ENCODE data around the gene ST14.

The ST14 gene
- total RNA-seq, result 0 reads per million in 2 experiments

DNA sequence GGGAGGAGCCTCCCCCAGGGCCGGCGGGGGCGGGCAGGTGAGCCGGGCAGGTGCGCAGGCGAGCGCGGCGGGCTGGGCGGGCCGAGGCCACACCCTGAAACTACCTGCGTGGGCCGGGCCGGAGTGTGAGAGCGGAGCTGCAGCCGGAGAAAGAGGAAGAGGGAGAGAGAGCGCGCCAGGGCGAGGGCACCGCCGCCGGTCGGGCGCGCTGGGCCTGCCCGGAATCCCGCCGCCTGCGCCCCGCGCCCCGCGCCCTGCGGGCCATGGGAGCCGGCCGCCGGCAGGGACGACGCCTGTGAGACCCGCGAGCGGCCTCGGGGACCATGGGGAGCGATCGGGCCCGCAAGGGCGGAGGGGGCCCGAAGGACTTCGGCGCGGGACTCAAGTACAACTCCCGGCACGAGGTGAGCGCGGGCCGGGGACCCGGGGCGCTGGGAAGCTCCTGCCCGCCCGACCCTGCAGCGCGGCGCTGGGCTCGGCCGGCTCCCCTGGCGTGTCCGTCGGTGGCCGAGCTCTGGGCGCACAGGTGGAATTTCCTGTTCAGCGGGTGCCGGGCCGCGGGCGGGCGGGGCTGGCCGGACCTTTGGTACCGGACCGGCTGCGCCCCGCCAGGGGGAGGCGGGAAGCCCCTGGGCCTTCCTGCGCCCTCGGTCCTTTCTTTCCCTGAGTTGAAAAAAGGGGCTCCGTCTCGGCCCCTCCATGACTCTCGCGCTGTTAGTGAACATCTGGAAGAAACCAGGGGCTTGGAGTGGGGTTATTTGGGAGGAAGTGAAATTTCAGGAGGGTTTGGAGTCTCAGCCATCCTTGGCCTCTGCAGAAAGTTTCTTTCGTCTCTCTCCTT lies at the start of gene ST14:
Gene ST14 (plus strand): TSS at position 126 of the 841 bp plus-strand sequence. CDS start 198 bp downstream, at position 324.
- no peak for DNase-seq (ENCODE audit: low read depth)

DNA sequence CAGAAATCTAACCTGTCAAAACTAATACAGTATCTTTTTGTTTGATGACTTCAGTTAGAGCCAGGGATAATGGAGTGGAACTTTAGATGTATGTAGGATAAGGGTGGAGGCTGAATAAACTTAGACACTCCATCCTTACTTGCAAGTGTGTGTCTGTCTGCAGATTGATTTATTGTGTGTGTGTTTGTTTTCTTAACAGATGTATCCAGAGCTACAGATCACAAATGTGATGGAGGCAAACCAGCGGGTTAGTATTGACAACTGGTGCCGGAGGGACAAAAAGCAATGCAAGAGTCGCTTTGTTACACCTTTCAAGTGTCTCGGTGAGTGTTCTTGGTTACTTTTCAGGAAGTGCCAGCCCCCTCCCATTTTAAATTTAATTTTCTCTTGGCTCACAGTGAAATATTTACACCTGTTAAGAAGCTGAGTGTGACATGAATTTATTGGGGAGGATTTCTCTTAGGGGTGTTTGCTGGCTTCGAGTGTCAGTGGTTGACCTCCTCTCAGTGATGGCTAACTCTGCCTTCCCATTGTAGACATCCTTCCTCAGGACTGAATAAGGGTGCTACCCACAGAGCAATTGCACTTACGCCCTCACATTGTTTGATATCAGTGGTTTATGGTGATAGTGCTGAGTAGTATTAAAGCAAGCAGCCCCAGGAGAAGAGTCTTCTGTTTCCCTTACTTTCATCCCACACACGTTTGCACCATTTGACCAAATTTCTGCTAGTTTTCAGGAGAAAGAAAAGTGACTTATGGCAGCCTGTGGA lies 49.1 kb upstream of the ST14 start:
- DNase-seq (ENCODE audit: low read depth), result no peak

- DNase-seq (ENCODE audit: low read depth), result no peak
Observed at GRCh38 chr11:130112071-130112830, 47.3 kb upstream of the ST14 start.

- no peak for DNase-seq (ENCODE audit: low read depth)
Observed at GRCh38 chr11:130114281-130114680, 45.3 kb upstream of the ST14 start.

- DNase-seq (ENCODE audit: low read depth), result no peak
Observed at GRCh38 chr11:130114726-130115125, 44.9 kb upstream of the ST14 start.

GRCh38 chr11:130115218-130115617 lies 44.4 kb upstream of the ST14 start:
- no peak for DNase-seq (ENCODE audit: low read depth)

DNA sequence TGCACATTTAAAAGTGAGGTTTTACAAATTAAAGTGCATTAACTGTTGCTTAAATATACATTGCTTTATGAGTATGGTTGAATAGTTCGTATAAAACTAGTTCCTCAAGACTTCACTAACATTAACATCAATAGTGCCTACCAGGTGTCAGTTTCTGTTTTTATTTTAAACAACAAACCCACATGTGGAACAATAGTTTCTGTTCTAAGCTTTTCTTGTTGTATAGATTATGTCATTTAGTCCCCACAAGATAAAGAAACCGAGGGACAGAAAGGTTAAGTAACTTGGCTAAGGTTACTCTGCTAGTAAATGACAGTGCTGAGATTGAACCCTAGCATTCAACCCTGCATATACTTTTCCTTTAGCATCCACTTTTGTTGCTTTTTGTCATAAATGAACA lies 41.4 kb upstream of the ST14 start:
- DNase-seq (ENCODE audit: low read depth), result no peak

DNA sequence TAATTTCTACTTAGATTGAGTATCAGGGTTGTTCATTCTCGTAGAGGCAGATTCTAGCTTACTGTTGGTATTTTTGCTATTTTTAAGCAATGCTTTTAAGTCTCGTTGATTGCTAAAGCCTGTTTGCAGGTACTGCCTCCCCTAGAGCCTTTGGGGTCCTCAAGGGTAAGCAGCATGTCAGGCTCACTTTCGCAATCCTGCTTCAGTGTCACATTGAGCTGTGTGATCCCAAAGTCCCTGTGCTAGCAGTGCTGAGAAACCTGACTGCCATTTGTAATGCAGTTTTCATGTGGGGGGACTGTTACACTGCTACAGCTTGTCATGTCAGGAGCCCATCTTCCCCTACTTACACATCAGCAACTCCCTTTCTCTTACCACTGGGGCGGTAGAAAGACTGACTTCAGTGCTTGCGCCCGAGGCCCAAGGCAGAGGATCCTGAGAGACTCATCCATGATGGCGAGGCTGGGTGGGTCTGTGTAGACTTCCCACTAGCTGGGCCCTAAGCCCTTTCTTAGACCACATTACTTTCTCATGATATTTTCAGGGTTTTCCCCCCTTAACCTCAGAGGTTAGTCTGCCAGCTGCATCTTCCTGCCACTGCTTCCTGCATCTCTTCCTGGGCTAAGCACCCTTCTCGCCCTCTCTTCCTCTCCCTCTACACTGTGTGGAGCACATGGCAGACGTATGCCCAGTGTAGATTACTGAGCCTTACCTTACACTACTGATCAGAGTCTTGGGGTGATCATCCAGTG lies 40.8 kb upstream of the ST14 start:
- no peak for DNase-seq (ENCODE audit: low read depth)

GRCh38 chr11:130120045-130120444 lies 39.5 kb upstream of the ST14 start:
- no peak for DNase-seq (ENCODE audit: low read depth)

DNA sequence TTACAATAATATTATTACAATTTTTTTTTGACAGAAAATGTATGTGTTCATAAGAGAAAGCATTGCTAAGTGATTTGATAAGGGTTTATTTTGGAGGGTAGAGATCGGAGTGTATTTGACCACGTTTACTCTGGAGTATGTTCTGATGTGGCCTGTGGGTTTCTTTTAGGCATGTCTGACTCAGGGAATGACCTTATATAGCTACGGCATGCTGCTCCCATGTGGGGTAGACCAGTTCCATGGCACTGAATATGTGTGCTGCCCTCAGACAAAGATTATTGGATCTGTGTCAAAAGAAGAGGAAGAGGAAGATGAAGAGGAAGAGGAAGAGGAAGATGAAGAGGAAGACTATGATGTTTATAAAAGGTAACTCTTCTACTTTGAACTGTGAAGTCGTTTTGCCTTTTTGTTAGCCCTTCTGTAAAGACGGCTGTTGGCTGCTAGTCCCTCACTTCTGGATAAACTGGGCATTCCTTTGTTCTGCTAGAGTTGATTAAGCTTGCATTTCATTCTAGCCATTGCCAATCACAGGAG lies 38.1 kb upstream of the ST14 start:
- no peak for DNase-seq (ENCODE audit: low read depth)

- no peak for DNase-seq (ENCODE audit: low read depth)
Observed at GRCh38 chr11:130122141-130122575, 37.4 kb upstream of the ST14 start.

DNA sequence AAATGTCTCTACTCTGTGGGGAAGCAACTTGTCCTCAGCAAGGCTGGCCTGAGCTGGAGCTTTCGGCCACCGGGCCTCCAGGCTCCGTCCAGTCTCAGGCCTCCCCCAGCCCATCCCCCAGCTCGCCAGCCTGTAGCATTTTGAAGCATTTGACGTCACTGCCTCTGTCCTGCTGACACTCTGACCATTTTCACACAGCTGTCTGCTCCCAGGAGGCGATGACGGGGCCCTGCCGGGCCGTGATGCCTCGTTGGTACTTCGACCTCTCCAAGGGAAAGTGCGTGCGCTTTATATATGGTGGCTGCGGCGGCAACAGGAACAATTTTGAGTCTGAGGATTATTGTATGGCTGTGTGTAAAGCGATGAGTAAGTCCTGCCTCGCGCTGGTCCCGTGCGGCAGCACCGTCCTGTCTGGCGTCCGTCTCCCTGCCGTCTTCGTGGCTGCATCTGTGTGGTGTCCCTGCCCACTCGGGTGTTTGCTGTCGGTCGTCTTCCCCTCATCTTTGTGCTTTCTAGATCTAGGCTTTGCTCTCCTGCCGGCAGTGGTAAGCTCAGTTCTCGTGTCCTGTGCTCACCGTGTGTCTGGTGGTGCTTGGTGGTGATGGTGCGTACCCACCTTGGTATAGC lies 36.1 kb upstream of the ST14 start:
- DNase-seq (ENCODE audit: low read depth), result no peak

GRCh38 chr11:130124096-130124495 lies 35.5 kb upstream of the ST14 start:
- DNase-seq (ENCODE audit: low read depth), result no peak

GRCh38 chr11:130125638-130126037 lies 33.9 kb upstream of the ST14 start:
- DNase-seq (ENCODE audit: low read depth), result no peak

DNA sequence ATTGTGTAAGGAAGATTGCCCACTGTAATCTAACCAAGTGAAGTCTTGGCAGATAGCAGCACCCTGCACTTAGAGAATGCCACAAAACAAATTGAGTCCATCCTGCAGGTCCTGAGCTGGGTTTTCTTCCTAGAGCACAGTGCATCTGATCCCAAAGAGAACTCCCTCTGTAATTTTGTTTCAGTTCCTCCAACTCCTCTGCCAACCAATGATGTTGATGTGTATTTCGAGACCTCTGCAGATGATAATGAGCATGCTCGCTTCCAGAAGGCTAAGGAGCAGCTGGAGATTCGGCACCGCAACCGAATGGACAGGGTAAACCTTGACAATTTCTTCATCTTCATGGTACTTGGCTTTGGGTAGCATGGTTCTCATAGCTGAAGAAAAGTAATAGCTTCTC lies 33.1 kb upstream of the ST14 start:
- DNase-seq (ENCODE audit: low read depth), result no peak

- no peak for DNase-seq (ENCODE audit: low read depth)
Observed at GRCh38 chr11:130127509-130127908, 32.1 kb upstream of the ST14 start.

DNA sequence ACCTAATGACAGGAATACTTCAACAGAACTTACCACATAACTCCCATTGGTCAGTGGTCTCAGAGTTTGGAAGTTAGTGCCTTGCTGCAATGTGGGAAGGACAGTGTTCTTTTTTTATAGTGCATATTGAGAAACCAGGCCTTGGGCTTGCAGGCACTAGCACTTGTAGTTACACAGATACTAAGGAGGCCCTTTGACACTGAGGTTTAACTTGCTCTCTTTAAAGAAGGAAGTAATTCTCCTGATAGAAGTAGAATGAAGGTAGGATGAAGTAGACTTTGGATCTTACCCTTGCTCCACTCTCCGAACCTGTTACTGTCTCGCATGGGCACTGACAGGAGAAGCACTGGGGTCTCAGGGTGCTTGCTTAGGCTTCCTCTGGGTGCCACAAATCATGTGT lies 31.0 kb upstream of the ST14 start:
- no peak for DNase-seq (ENCODE audit: low read depth)

DNA sequence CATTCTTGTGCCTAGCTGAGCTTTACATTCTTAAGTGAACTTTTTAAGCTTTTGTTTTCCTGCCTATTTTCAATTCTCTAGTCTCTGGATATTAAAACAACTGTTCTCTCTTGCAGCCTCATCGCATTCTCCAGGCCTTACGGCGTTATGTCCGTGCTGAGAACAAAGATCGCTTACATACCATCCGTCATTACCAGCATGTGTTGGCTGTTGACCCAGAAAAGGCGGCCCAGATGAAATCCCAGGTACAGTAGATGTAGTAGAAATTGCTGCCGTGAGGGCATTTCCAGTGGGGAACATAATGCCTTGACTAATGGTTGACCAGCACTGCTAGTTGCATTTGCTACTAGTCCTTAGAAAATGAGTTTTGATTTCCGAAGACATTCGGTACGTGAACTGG lies 29.7 kb upstream of the ST14 start:
- no peak for DNase-seq (ENCODE audit: low read depth)

DNA sequence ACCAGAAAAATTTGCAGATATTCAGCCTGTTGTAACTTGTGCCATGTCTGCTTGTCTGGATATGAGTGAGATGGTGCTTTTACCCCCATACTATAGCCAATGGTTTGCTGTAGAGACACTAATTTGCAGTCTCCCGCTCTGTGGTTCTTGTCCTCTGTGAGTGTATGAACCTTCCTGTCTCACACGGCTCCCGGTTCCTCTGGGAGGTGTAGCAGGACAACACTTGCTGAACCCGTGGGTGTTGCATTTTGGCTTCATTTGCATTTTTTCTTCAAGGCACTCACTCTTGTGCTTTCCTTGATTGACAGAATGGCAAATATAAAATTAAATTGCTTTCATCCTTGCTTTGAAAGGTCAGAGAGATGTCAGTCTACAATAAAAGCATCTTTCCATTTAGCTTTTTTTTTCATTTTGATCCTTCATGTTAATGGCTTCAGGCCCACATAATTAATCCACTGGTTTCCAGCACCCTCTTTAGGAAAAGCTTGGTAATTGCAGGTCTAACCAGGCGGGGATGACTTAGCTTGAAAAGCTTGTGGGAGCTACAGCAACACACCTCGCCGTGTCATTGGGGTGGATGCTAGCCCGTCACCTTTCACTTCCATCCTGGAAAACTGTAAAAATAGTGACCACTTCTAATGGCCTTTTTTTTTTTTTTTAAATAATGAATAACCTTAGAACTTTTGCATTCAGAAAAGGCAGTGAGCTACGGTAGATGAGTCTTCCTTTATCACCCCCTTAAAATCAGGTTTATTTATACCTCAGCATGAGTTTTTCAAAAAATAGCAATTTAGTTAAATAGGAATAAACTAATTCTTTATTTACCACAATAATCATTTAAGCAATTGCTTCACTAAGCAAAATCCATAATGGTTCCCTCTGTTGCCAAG lies 27.4 kb upstream of the ST14 start:
- DNase-seq (ENCODE audit: low read depth), result peak; percentile 32

- no peak for DNase-seq (ENCODE audit: low read depth)
Observed at GRCh38 chr11:130133716-130134115, 25.9 kb upstream of the ST14 start.

All from T follicular helper cell (primary cell).